H9 (cell line): ENCODE data around the gene GBP3. TPM values are rescaled to one million over a fixed set of nuclear protein-coding genes. Genes with fewer than 3 reads are reported as not detected.

Experiments used
- DNase-seq: peaks from one replicate; pipeline ENCODE4 v3.0.0-alpha.2; 2017
- H2AFZ ChIP-seq: one replicate; pipeline ENCODE4 v1.6.1; 2013; ENCODE audit warnings: mild to moderate bottlenecking, low read length, control low read depth, moderate library complexity
- H2AK5ac ChIP-seq: 2 replicates; pipeline ENCODE4 v1.6.1; 2013; ENCODE audit warnings: low read length, control low read depth, mixed read lengths; ENCODE audit not compliant: insufficient read length
- H2BK120ac ChIP-seq: one replicate; pipeline ENCODE4 v1.6.1; 2013; ENCODE audit warnings: low read depth, mild to moderate bottlenecking, low read length, control low read depth, inconsistent platforms; ENCODE audit not compliant: poor library complexity, severe bottlenecking
- H2BK12ac ChIP-seq: 2 replicates; pipeline ENCODE4 v1.6.1; 2013; ENCODE audit warnings: low read length, control low read depth, mixed read lengths, low read depth; ENCODE audit not compliant: insufficient read length
- H2BK15ac ChIP-seq: 2 replicates; pipeline ENCODE4 v1.6.1; 2013; ENCODE audit warnings: low read depth, low read length, control low read depth
- H2BK20ac ChIP-seq: one replicate; pipeline ENCODE4 v1.6.1; 2013; ENCODE audit warnings: low read depth, mild to moderate bottlenecking, low read length, control low read depth, inconsistent platforms; ENCODE audit not compliant: poor library complexity, severe bottlenecking
- H2BK5ac ChIP-seq: 2 replicates; pipeline ENCODE4 v1.6.1; 2013; ENCODE audit warnings: low read length, control low read depth, mixed read lengths; ENCODE audit not compliant: insufficient read length
- H3K14ac ChIP-seq: 2 replicates; pipeline ENCODE4 v1.6.1; 2013; ENCODE audit warnings: low read length, control low read depth; ENCODE audit not compliant: insufficient read depth
- H3K18ac ChIP-seq: 2 replicates; pipeline ENCODE4 v1.6.1; 2013; ENCODE audit warnings: low read depth, mild to moderate bottlenecking, mixed read lengths, low read length, control low read depth; ENCODE audit not compliant: insufficient read length
- H3K23ac ChIP-seq: 2 replicates; pipeline ENCODE4 v1.6.1; 2013; ENCODE audit warnings: low read length, control low read depth, mixed read lengths, low read depth; ENCODE audit not compliant: insufficient read length
- H3K23me2 ChIP-seq: 2 replicates; pipeline ENCODE4 v1.6.1; 2013; ENCODE audit warnings: low read depth, mild to moderate bottlenecking, mixed read lengths, low read length, control low read depth; ENCODE audit not compliant: insufficient read length, poor library complexity, severe bottlenecking
- H3K27ac ChIP-seq: 2 replicates; pipeline ENCODE4 v1.5.1; 2013; ENCODE audit warnings: low read length, control low read depth, mixed read lengths, low read depth; ENCODE audit not compliant: insufficient read length
- H3K27me3 ChIP-seq: 2 replicates; pipeline ENCODE4 v1.6.1; 2013; ENCODE audit warnings: low read length, control low read depth, inconsistent platforms; ENCODE audit not compliant: insufficient read depth
- H3K4ac ChIP-seq: 2 replicates; pipeline ENCODE4 v1.6.1; 2013; ENCODE audit warnings: low read depth, mild to moderate bottlenecking, control low read depth, inconsistent platforms, low read length, moderate library complexity
- H3K4me1 ChIP-seq: 2 replicates; pipeline ENCODE4 v1.6.1; 2013; ENCODE audit warnings: low read length, control low read depth, inconsistent platforms; ENCODE audit not compliant: insufficient read depth
- H3K4me2 ChIP-seq: 2 replicates; pipeline ENCODE4 v1.6.1; 2013; ENCODE audit warnings: low read length, control low read depth, mixed read lengths; ENCODE audit not compliant: insufficient read length, insufficient read depth
- H3K56ac ChIP-seq: 2 replicates; pipeline ENCODE4 v1.6.1; 2013; ENCODE audit warnings: low read depth, mild to moderate bottlenecking, mixed read lengths, low read length, control low read depth; ENCODE audit not compliant: insufficient read length
- H3K79me1 ChIP-seq: 2 replicates; pipeline ENCODE4 v1.6.1; 2013; ENCODE audit warnings: low read depth, mild to moderate bottlenecking, moderate library complexity, low read length, control low read depth, inconsistent platforms; ENCODE audit not compliant: insufficient read depth, poor library complexity, severe bottlenecking
- H3K79me2 ChIP-seq: 2 replicates; pipeline ENCODE4 v1.6.1; 2013; ENCODE audit warnings: low read length, control low read depth, inconsistent platforms; ENCODE audit not compliant: insufficient read depth
- H3K9ac ChIP-seq: 2 replicates; pipeline ENCODE4 v1.6.1; 2013; ENCODE audit warnings: low read length, control low read depth, mixed read lengths; ENCODE audit not compliant: insufficient read length; ENCODE audit errors: extremely low read depth
- H3K9me3 ChIP-seq: one replicate; pipeline ENCODE4 v1.6.1; 2013; ENCODE audit warnings: low read depth, low read length, inconsistent platforms; ENCODE audit not compliant: control insufficient read depth
- H3T11ph ChIP-seq: one replicate; pipeline ENCODE4 v1.6.1; 2013; ENCODE audit warnings: mild to moderate bottlenecking, low read length, control low read depth, inconsistent platforms
- H4K20me1 ChIP-seq: one replicate; pipeline ENCODE4 v1.6.1; 2013; ENCODE audit not compliant: control insufficient read depth, insufficient read length, insufficient read depth
- H4K5ac ChIP-seq: 2 replicates; pipeline ENCODE4 v1.6.1; 2013; ENCODE audit warnings: low read depth, mild to moderate bottlenecking, mixed read lengths, low read length, control low read depth; ENCODE audit not compliant: insufficient read length
- H4K8ac ChIP-seq: replicated peaks from 2 replicates; pipeline ENCODE4 v1.6.1; 2013; ENCODE audit warnings: low read length, control low read depth, mixed read lengths, low read depth; ENCODE audit not compliant: insufficient read length
- H4K91ac ChIP-seq: 2 replicates; pipeline ENCODE4 v1.6.1; 2013; ENCODE audit warnings: low read depth, mild to moderate bottlenecking, moderate library complexity, mixed read lengths, low read length, control low read depth; ENCODE audit not compliant: insufficient read length
- H3K27ac Mint-ChIP-seq, 3 experiments: 2 replicates in 2 of 3; 3 replicates in 1 of 3; pipeline ENCODE4 v1.8.0; 2020 to 2021; ENCODE audit warnings: mixed read lengths in 3 of 3, mild to moderate bottlenecking in 1 of 3, moderate library complexity in 1 of 3
- H3K27me3 Mint-ChIP-seq: 2 replicates; pipeline ENCODE4 v1.8.0; 2021; ENCODE audit warnings: low read depth, mild to moderate bottlenecking, moderate library complexity, mixed read lengths
- H3K36me3 Mint-ChIP-seq, 3 experiments: 2 replicates in 2 of 3; 3 replicates in 1 of 3; pipeline ENCODE4 v1.8.0; 2020 to 2021; ENCODE audit warnings: low read depth in 3 of 3, mixed read lengths in 3 of 3; ENCODE audit not compliant: insufficient read depth in 1 of 3
- H3K4me1 Mint-ChIP-seq, 2 experiments: 2 replicates each; pipeline ENCODE4 v1.8.0; 2020; ENCODE audit warnings: mixed read lengths in 2 of 2
- H3K4me3 Mint-ChIP-seq, 2 experiments: 2 replicates in 1 of 2; 3 replicates in 1 of 2; pipeline ENCODE4 v1.8.0; 2020 to 2021; ENCODE audit warnings: mild to moderate bottlenecking in 2 of 2, mixed read lengths in 2 of 2, moderate library complexity in 1 of 2
- H3K9me3 Mint-ChIP-seq, 2 experiments: 2 replicates in 1 of 2; 3 replicates in 1 of 2; pipeline ENCODE4 v1.8.0; 2020; ENCODE audit warnings: mild to moderate bottlenecking in 2 of 2, mixed read lengths in 2 of 2, moderate library complexity in 1 of 2
- CTCF ChIP-seq: fragments of 200-600 bp; sonication (generic); conservative IDR thresholded peaks from 3 replicates; pipeline ENCODE4 v1.8.0; 2021; ENCODE audit warnings: antibody characterized with exemption, mild to moderate bottlenecking
- WGBS: extraction: QIAGEN DNeasy Blood & Tissue Kit; methylation state at CpG from one replicate; pipeline ENCODE4 v1.1.7; 2013; ENCODE audit warnings: missing lambda C conversion rate, low lambda C conversion rate, mixed read lengths; ENCODE audit not compliant: insufficient read length; ENCODE audit errors: extremely low coverage; 5-methylcytosine and 5-hydroxymethylcytosine counted together
- total RNA-seq: library from RNA; stranded (reverse); gene quantifications from 2 replicates; pipeline ENCODE4 v1.2.1, GENCODE V29; 2021

The GBP3 gene
- total RNA-seq, 1 experiment from 2014 or later = not detected

- H2BK12ac ChIP-seq = no peak overlapping the region
- Mint-ChIP-seq H3K9me3 (peaks cover 4 to 7% of the 10 kb centered on the region in 2 experiments), H3K27ac (no peak overlapping the region), H3K4me3 (no peak overlapping the region), H3K4me1 (no peaks in the 10 kb centered on the region), H3K36me3 (peaks cover 2 to 4% (median 2%) of the 10 kb centered on the region in 3 experiments; a peak in 5 of 7 replicates), H3K27me3 (no peaks in the 10 kb centered on the region)
- no peak overlapping the region for H2AK5ac ChIP-seq
- H3K4me1 ChIP-seq = no peaks in the 10 kb centered on the region
- no peaks in the 10 kb centered on the region for H3K27me3 ChIP-seq
- H2BK5ac ChIP-seq = no peak overlapping the region
- H4K91ac ChIP-seq = no peak overlapping the region
- no peak overlapping the region for H2AFZ ChIP-seq
- no peak overlapping the region for H3T11ph ChIP-seq
- no peak overlapping the region for H3K9ac ChIP-seq
- no peak overlapping the region for H3K4ac ChIP-seq
- DNase-seq = no peak
- no peak overlapping the region for H2BK120ac ChIP-seq
- H4K5ac ChIP-seq = no peak overlapping the region
- H3K23me2 ChIP-seq = no peaks in the 10 kb centered on the region
- H3K18ac ChIP-seq = no peak overlapping the region
- H3K4me2 ChIP-seq = no peak overlapping the region
- no peak overlapping the region for H3K14ac ChIP-seq
- no peak for TF ChIP-seq CTCF
- no peak overlapping the region for H2BK20ac ChIP-seq
- H3K27ac ChIP-seq = no peak overlapping the region
- no peak overlapping the region for H3K23ac ChIP-seq
- H4K8ac ChIP-seq = no peak overlapping the region
- WGBS = 100% methylated on average over 1 of the region's 2 CpGs
- H2BK15ac ChIP-seq = no peak overlapping the region
- H3K79me2 ChIP-seq = no peaks in the 10 kb centered on the region
- no peaks in the 10 kb centered on the region for H3K9me3 ChIP-seq
- no peaks in the 10 kb centered on the region for H3K79me1 ChIP-seq
- H3K56ac ChIP-seq = no peak overlapping the region
- H4K20me1 ChIP-seq = no peaks in the 10 kb centered on the region
These were observed 22.5 kb upstream of the GBP3 start for GRCh38 chr1:89044970-89045721.
